ENCODE data around the gene SLC34A3.

SLC34A3 gene

DNA sequence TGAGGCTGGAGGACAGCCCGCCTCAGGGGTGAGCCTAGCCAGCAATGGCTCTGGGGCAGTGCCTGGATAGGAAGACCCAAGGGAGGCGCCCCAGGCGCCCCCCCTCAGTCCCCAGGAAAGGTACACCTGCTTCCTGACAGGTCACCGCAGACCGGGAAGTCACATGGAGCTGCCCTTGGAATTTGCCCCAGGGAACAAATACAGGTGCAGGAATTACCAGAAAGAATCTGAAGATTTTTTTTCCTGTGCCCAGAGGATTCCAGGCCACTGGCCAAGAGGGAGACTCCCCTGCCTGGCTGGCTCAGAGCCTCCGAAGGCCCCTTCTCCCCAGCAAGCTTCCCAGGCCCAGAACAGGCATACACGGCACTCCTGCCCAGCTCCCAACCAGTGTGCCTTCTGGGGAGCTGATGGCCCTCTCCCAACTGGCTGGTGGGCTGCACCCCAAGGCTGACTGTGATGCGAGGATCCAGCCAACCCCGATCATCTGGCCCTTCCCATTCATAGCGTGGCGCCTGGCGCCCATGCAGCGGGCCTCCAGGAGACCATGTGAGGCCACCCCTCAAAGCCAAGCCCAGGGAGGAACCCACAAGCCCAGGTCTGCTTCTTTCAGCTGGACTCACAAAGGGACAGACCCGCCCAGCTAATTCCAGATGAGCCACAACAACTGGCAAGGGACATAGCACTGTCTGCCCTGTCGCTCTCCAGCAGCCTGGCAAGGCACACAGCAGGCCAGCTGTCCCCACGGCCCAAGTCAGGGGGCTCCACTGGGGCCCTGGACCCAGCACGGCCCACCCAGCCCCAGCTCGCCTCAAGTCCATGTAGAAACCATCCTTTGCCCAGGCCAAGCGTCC, 32.4 kb upstream of the SLC34A3 start:
- Histone ChIP-seq H3K9ac (ENCODE audit: low read length) (no peak overlapping the region), H3K4me1 (ENCODE audit: insufficient read depth, low read length) (peaks cover 34% of the 10 kb centered on the region), H3K4me3 (ENCODE audit: low read depth in 1 of 2, low read length in 2 of 2) (no peak overlapping the region), H3K9me3 (ENCODE audit: low read length) (no peaks in the 10 kb centered on the region), H3K36me3 (ENCODE audit: insufficient read depth, low read length) (no peaks in the 10 kb centered on the region), H3K27me3 (ENCODE audit: control insufficient read depth in 1 of 2, insufficient read depth in 2 of 2, low read length in 2 of 2) (no peaks in the 10 kb centered on the region), H3K27ac (ENCODE audit: low read depth, low read length) (no peak overlapping the region)

DNA sequence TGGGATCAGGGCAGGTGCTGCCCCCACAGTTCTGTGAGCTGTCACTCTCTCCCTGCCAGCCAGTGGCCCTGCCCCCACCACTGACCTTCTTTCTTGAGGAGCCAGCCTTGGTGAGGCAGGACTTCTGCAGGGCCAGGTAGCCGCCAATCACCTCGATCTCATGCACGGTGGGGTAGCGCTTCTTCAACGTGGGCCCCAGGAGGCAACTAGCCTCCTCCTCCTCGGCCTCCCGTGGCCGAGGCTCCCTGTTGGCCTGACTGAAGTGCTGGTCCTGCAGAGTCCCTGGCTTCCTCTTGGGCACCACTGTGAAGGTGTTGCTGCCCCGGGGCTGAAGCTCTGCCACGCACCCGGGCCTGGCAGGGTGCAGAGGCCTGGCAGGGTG, 31.8 kb upstream of the SLC34A3 start:
- H3K9ac ChIP-seq (ENCODE audit: low read length) = no peak overlapping the region
- H3K27me3 ChIP-seq (ENCODE audit: control insufficient read depth in 1 of 2, insufficient read depth in 2 of 2, low read length in 2 of 2) = no peaks in the 10 kb centered on the region
- H3K27ac ChIP-seq (ENCODE audit: low read depth, low read length) = no peak overlapping the region
- H3K4me1 ChIP-seq (ENCODE audit: insufficient read depth, low read length) = peaks cover 41% of the 10 kb centered on the region
- H3K9me3 ChIP-seq (ENCODE audit: low read length) = no peaks in the 10 kb centered on the region
- H3K36me3 ChIP-seq (ENCODE audit: insufficient read depth, low read length) = no peaks in the 10 kb centered on the region
- H3K4me3 ChIP-seq (ENCODE audit: low read depth in 1 of 2, low read length in 2 of 2) = peak overlapping the region in 1 of 2 donors; percentile 20

DNA sequence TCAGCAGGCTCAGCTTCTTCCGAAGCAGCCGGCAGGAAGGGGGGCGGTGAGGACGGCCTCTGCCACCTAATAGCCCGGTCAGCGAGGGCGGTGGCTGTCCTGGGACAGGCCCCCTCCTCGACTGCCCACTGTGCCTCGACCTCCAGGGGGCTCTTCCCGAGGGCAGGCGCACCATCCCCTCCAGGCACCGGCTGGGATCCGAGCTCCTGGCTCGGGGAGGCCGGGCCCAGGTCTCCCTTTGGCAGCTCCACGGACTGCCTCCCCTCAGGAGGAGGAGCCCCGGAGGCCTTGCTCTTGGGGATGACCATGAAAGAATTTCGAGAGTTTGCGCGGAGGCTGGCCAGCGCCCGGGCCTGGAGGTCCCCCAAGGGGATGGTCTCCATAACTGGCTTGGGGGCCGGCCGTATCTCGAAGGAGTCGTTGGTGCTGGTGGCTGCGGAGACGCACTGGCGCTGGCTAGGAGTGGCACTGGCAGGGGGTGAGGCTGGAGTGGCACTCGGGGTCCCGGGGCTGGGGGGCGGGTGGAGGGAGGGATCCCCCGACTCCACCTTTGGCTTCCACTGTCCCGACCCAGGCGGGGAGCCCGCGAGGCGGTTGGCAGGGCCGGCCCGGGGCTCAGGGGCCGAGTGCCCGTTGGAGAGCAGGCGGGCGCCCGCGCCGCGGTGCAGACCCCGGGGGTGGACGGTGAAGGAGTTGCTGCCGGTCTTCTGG, 31.1 kb upstream of the SLC34A3 start:
- peaks cover 47% of the 10 kb centered on the region for H3K4me1 ChIP-seq (ENCODE audit: insufficient read depth, low read length)
- no peak overlapping the region for H3K27ac ChIP-seq (ENCODE audit: low read depth, low read length)
- no peaks in the 10 kb centered on the region for H3K36me3 ChIP-seq (ENCODE audit: insufficient read depth, low read length)
- H3K9ac ChIP-seq (ENCODE audit: low read length) = no peak overlapping the region
- H3K27me3 ChIP-seq (ENCODE audit: control insufficient read depth in 1 of 2, insufficient read depth in 2 of 2, low read length in 2 of 2) = no peaks in the 10 kb centered on the region
- H3K9me3 ChIP-seq (ENCODE audit: low read length) = no peaks in the 10 kb centered on the region
- peak overlapping the region in 1 of 2 donors; percentile 20 for H3K4me3 ChIP-seq (ENCODE audit: low read depth in 1 of 2, low read length in 2 of 2)

DNA sequence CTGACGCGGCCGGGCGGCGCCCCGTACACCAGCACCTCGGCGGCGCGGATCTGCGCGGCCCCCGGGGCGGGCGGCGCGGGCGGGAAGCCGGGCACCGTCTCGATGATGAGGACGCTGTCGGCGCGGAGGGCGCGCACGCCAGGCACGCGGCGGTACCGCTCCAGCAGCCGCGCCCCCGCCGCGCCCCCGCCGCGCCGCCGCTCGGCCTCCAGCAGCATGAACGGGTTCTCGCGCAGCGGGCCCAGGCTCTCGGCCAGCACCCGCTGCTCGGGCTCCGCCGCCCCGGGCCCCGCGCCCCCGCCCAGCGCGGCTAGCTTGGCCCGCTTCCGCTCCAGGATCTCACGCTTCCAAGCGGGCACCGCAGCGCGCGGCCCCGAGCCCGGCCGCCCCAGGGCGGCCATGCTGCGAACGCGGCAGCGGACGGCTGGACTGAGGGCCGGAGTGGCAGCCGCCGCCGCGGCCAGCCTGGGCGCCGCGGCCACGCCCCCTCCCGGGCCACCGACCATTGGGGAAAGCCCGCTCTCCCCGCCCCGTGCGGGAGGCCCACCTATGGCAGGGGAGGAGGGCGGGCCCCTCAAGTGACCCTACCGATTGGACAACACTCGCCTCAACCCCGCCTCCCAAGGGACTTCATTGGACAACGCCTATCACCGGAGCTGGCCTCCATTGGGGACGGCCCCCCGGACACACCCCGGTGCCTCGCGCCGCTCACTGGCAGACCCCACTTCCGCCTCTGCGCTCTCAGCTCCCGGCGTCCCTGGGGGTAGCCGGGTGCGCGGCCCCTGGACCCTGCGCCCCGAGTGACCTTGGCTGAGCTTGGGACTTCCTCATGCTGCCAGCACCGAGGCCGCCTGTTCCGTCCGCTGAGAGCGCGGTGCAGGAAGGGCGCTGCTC, 30.1 kb upstream of the SLC34A3 start, which contains the start of gene TPRN:
Gene TPRN (minus strand): TSS at position 431 of the 894 bp plus-strand sequence. CDS start 30 bp downstream, at position 401.
- Histone ChIP-seq H3K9ac (ENCODE audit: low read length) (no peak within 1 kb of the TSS), H3K36me3 (ENCODE audit: insufficient read depth, low read length) (no peaks in the 10 kb centered on the region), H3K27ac (ENCODE audit: low read depth, low read length) (peak within 1 kb of the TSS; percentile 73), H3K27me3 (ENCODE audit: control insufficient read depth in 1 of 2, insufficient read depth in 2 of 2, low read length in 2 of 2) (no peaks in the 10 kb centered on the region), H3K4me3 (ENCODE audit: low read depth in 1 of 2, low read length in 2 of 2) (peak within 1 kb of the TSS; percentile 47 to 72), H3K9me3 (ENCODE audit: low read length) (no peaks in the 10 kb centered on the region), H3K4me1 (ENCODE audit: insufficient read depth, low read length) (peaks cover 51% of the 10 kb centered on the region)

DNA sequence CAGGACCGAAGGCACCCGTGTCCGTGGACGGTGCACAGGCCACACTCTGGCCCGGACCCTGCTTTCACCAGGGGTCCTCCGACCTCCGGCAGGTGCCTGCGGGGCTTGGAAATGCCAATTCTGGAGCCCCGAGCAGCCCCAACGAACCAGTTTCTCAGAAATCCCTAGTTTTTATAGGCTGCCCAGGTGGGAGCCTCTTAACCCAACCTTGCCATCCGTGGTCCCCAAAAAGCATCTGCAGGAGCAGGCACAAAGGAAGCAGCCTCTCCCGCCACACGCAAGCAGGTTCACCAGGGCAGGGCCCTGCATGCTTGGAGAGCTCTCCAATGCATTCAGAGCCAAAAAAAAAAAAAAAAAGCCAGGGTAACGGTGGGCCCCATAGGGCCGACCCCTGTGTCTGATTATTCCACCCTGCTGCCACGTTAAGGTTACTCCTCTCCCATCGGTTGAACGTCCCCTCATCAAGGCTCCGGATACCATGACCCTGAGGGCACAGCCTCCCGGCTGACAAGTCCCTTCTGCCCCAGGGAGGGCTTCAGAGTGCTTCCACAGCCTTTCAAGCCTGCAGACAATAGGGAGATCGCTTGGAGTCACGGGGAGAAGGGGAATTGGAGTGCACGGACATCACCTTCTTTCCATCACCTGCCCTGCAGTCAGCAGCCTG, 29.4 kb upstream of the SLC34A3 start:
- Histone ChIP-seq H3K27me3 (ENCODE audit: control insufficient read depth in 1 of 2, insufficient read depth in 2 of 2, low read length in 2 of 2) (no peaks in the 10 kb centered on the region), H3K36me3 (ENCODE audit: insufficient read depth, low read length) (no peaks in the 10 kb centered on the region), H3K9me3 (ENCODE audit: low read length) (no peaks in the 10 kb centered on the region), H3K9ac (ENCODE audit: low read length) (no peak overlapping the region), H3K27ac (ENCODE audit: low read depth, low read length) (peak overlapping the region; percentile 73), H3K4me1 (ENCODE audit: insufficient read depth, low read length) (peaks cover 57% of the 10 kb centered on the region), H3K4me3 (ENCODE audit: low read depth in 1 of 2, low read length in 2 of 2) (peak overlapping the region; percentile 47 to 72)

DNA sequence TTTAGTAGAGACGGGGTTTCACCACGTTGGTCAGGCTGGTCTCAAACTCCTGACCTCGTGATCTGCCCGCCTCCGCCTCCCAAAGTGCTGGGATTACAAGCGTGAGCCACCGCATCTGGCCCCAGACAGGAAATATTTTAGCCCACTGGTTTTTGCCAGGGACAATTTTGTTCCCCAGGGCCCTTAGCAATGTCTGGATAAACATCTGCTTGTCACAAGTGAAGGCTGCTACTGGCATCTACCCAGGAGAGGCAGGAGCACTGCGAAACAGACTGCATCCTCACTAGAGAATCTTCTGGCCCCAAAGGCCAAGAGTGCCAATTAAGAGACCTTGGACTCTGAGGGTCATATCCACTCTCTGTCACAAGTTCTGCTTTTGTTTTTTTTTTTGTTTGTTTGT, 27.7 kb upstream of the SLC34A3 start:
- Histone ChIP-seq H3K27ac (ENCODE audit: low read depth, low read length) (no peak overlapping the region), H3K36me3 (ENCODE audit: insufficient read depth, low read length) (no peaks in the 10 kb centered on the region)

DNA sequence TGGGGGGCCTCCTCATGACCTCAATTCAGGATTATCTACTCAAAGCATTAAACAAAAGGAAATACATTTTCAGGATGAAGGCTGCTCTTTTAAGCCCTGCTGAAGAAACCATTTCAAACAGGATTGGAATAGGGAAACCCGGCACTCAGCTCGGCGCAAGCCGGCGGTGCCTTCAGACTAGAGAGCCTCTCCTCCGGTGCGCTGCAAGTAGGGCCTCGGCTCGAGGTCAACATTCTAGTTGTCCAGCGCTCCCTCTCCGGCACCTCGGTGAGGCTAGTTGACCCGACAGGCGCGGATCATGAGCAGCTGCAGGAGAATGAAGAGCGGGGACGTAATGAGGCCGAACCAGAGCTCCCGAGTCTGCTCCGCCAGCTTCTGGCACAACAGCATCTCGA, 26.0 kb upstream of the SLC34A3 start:
- peak overlapping the region; percentile 59 for H3K27ac ChIP-seq (ENCODE audit: low read depth, low read length)
- no peaks in the 10 kb centered on the region for H3K36me3 ChIP-seq (ENCODE audit: insufficient read depth, low read length)
- peak overlapping the region; percentile 56 to 97 for H3K4me3 ChIP-seq (ENCODE audit: low read depth in 1 of 2, low read length in 2 of 2)
- no peaks in the 10 kb centered on the region for H3K27me3 ChIP-seq (ENCODE audit: control insufficient read depth in 1 of 2, insufficient read depth in 2 of 2, low read length in 2 of 2)
- peaks cover 46% of the 10 kb centered on the region for H3K4me1 ChIP-seq (ENCODE audit: insufficient read depth, low read length)
- H3K9me3 ChIP-seq (ENCODE audit: low read length) = no peaks in the 10 kb centered on the region
- peak overlapping the region; percentile 76 for H3K9ac ChIP-seq (ENCODE audit: low read length)

More for the DNA sequence above, 27.7 kb upstream of the SLC34A3 start:
- peaks cover 63% of the 10 kb centered on the region for H3K4me1 ChIP-seq (ENCODE audit: insufficient read depth, low read length)
- H3K9me3 ChIP-seq (ENCODE audit: low read length) = no peaks in the 10 kb centered on the region
- H3K9ac ChIP-seq (ENCODE audit: low read length) = no peak overlapping the region
- no peak overlapping the region for H3K4me3 ChIP-seq (ENCODE audit: low read depth in 1 of 2, low read length in 2 of 2)
- H3K27me3 ChIP-seq (ENCODE audit: control insufficient read depth in 1 of 2, insufficient read depth in 2 of 2, low read length in 2 of 2) = no peaks in the 10 kb centered on the region

DNA sequence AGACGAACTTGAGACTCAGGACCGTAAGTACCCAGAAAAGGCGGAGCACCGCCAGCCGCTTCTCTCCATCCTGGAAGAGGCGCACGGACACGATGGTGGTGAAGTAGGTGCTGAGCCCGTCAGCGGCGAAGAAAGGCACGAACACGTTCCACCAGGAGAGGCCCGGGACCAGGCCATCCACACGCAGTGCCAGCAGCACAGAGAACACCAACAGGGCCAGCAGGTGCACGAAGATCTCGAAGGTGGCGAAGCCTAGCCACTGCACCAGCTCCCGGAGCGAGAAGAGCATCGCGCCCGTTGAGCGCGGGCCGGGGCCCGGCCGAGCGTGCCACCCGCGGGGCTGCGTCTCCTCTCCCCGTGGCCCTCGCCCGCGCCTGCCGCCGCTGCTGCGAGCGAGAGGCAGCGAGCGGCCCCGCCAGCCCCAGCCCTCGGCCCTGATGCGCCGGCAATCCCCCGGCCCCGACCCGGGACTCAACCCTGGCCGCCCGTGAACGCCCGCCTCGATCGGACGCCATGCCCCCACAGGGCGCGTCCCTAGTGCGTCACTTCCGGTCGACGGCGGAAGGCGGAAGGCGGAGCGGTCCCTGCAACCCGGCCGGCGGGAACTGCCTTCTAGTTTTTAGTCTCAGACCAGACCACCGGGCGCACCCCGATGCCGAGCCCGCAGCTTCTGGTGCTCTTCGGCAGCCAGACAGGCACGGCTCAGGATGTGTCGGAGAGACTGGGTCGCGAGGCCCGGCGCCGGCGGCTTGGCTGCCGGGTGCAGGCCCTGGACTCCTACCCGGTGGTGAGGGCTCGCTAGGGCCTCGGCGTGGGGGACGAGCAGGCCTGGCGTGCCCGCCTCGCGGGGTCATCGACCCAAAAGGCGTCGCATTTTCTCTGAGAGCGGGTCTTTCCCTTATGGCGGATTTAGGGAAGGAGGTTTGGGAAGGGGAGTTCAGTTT, 25.3 kb upstream of the SLC34A3 start, which contains the start of the genes NDOR1 and TMEM203:
Gene NDOR1 (plus strand): TSS at position 575 of the 944 bp plus-strand sequence. CDS start 78 bp downstream, at position 653.
Gene TMEM203 (minus strand): TSS at position 523 of the 944 bp plus-strand sequence. CDS start 234 bp downstream, at position 289.
- peak within 1 kb of the TSS; percentile 90 for H3K9ac ChIP-seq (ENCODE audit: low read length)
- H3K36me3 ChIP-seq (ENCODE audit: insufficient read depth, low read length) = no peaks in the 10 kb centered on the region
- H3K27ac ChIP-seq (ENCODE audit: low read depth, low read length) = peak within 1 kb of the TSS; percentile 59
- no peaks in the 10 kb centered on the region for H3K9me3 ChIP-seq (ENCODE audit: low read length)
- peak within 1 kb of the TSS; percentile 56 to 97 for H3K4me3 ChIP-seq (ENCODE audit: low read depth in 1 of 2, low read length in 2 of 2)
- peaks cover 46% of the 10 kb centered on the region for H3K4me1 ChIP-seq (ENCODE audit: insufficient read depth, low read length)
- H3K27me3 ChIP-seq (ENCODE audit: control insufficient read depth in 1 of 2, insufficient read depth in 2 of 2, low read length in 2 of 2) = no peaks in the 10 kb centered on the region

DNA sequence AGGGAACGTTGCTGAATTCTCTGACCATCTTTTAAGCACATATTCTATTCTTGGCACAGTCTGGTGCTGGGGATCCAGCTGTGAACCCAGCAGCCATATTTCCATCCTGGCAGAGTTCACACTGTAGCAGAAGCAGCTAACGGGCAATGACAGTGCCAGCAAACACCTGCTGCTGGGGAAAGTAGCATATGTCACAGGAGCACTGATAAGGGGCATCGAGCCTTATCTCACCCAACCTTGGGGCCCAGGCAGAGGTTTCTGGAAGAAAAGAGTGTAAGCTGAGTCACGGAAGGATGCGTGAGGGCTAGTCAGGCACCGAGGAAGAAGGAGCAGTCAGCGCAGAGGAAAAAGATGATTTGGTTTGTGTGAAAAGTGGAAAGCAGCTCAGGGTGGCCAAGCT, 24.1 kb upstream of the SLC34A3 start:
- Histone ChIP-seq H3K27me3 (ENCODE audit: control insufficient read depth in 1 of 2, insufficient read depth in 2 of 2, low read length in 2 of 2) (no peaks in the 10 kb centered on the region), H3K9ac (ENCODE audit: low read length) (no peak overlapping the region), H3K27ac (ENCODE audit: low read depth, low read length) (no peak overlapping the region), H3K9me3 (ENCODE audit: low read length) (no peaks in the 10 kb centered on the region), H3K4me3 (ENCODE audit: low read depth in 1 of 2, low read length in 2 of 2) (peak overlapping the region in 1 of 2 donors; percentile 97), H3K36me3 (ENCODE audit: insufficient read depth, low read length) (no peaks in the 10 kb centered on the region), H3K4me1 (ENCODE audit: insufficient read depth, low read length) (peaks cover 40% of the 10 kb centered on the region)

DNA sequence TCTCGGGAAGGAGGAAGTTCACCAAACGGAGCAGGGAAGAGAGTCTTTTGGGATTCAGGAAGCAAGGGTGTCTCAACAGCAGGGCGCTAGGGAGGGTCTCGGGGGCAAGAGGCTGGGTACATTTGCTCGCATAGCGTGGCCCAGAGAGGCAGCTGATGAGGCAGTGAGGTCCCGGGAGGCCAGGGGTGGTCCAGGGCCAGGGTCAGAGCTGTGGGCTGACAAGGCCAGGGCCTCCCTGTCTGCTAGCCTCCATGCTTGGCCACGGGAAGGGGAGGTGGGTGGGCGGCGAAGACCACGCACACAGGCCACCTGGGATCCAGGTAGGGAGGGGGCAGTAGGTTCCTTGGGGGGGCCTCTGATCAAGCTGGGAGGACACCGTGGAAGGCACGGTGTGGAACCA, 19.2 kb upstream of the SLC34A3 start:
- Histone ChIP-seq H3K27me3 (ENCODE audit: control insufficient read depth in 1 of 2, insufficient read depth in 2 of 2, low read length in 2 of 2) (no peaks in the 10 kb centered on the region), H3K27ac (ENCODE audit: low read depth, low read length) (no peak overlapping the region), H3K9me3 (ENCODE audit: low read length) (no peaks in the 10 kb centered on the region), H3K4me1 (ENCODE audit: insufficient read depth, low read length) (peaks cover 5% of the 10 kb centered on the region), H3K4me3 (ENCODE audit: low read depth in 1 of 2, low read length in 2 of 2) (no peak overlapping the region), H3K36me3 (ENCODE audit: insufficient read depth, low read length) (no peaks in the 10 kb centered on the region), H3K9ac (ENCODE audit: low read length) (no peak overlapping the region)

Data from muscle layer of colon (tissue), 2 donors.